ENCODE results near the gene LGR4. TPM values are rescaled to one million over a fixed set of nuclear protein-coding genes. Genes with fewer than 3 reads are reported as not detected.

The LGR4 gene
- total and polyA plus RNA-seq, 2 donors (not counting 1 experiment from before 2014, with no cell fraction given), result 0.92 to 3.3 TPM

- 71% methylated on average over 1 of the region's 4 CpGs for WGBS (ENCODE audit: insufficient coverage)
- no peak for ATAC-seq (ENCODE audit: low read depth)
- Histone ChIP-seq H3K9me3 (ENCODE audit: control extremely low read depth in 1 of 3, control insufficient read depth in 2 of 3, insufficient read depth in 1 of 3, low read length in 2 of 3) (no peaks in the 10 kb centered on the region), H3K79me2 (ENCODE audit: control insufficient read depth, insufficient read depth, low read length) (no peaks in the 10 kb centered on the region), H3K4me3 (ENCODE audit: control extremely low read depth in 1 of 5, extremely low read depth in 1 of 5, insufficient read depth in 1 of 5, low read depth in 2 of 5, low read length in 4 of 5) (no peak overlapping the region), H3K27ac (ENCODE audit: low read length in 2 of 2) (no peak overlapping the region), H2AFZ (ENCODE audit: insufficient read depth, low read depth, low read length, poor library complexity, severe bottlenecking) (no peak overlapping the region), H3K4me1 (ENCODE audit: control insufficient read depth in 2 of 2, insufficient read depth in 2 of 2, low read length in 2 of 2) (no peaks in the 10 kb centered on the region), H3K36me3 (replicated peaks in 1 of 2; ENCODE audit: control extremely low read depth in 1 of 2, control insufficient read depth in 1 of 2, extremely low read depth in 1 of 2, insufficient read depth in 2 of 2, low read length in 1 of 2) (no peaks in the 10 kb centered on the region), H3K4me2 (replicated peaks; ENCODE audit: low read depth, low read length, poor library complexity, severe bottlenecking) (no peak overlapping the region), H3K27me3 (replicated peaks in 1 of 4; ENCODE audit: control extremely low read depth in 1 of 4, control insufficient read depth in 3 of 4, insufficient read depth in 4 of 4, low read length in 3 of 4) (no peaks in the 10 kb centered on the region), H3K9ac (ENCODE audit: low read length) (no peak overlapping the region), H4K20me1 (ENCODE audit: control insufficient read depth, insufficient read depth, low read length, poor library complexity, severe bottlenecking) (no peaks in the 10 kb centered on the region)
- intact Hi-C loops (cut with micrococcal nuclease), result no loop called here
- H3K27me3 Mint-ChIP-seq, result no peaks in the 10 kb centered on the region
- H3K4me3 Mint-ChIP-seq, result no peak overlapping the region
- no peaks in the 10 kb centered on the region for H3K4me1 Mint-ChIP-seq
- TF ChIP-seq EZH2 (IDR thresholded peaks at IDR 0.05; ENCODE audit: borderline replicate concordance, insufficient read depth, low read depth, low read length, poor library complexity, severe bottlenecking) (no peak), CTCF (IDR thresholded peaks at IDR 0.05) (no peak)
- H3K9me3 Mint-ChIP-seq (ENCODE audit: insufficient read depth), result no peaks in the 10 kb centered on the region
- no peak for DNase-seq
- POLR2A ChIA-PET, result no interaction called here
- H3K27ac Mint-ChIP-seq, result no peak overlapping the region
- CTCF ChIA-PET, result interaction anchor here (1.2 kb wide), 2 partner anchors 9 to 26 kb away, joined by 4 read pairs; no protein-coding TSS in a partner anchor
Observed at GRCh38 chr11:27420722-27421572, 51.6 kb downstream of the LGR4 start.

- no peaks in the 10 kb centered on the region for H3K79me2 ChIP-seq (ENCODE audit: control insufficient read depth, insufficient read depth, low read length)
- no peaks in the 10 kb centered on the region for H3K4me1 ChIP-seq (ENCODE audit: control insufficient read depth in 2 of 2, insufficient read depth in 2 of 2, low read length in 2 of 2)
- no peak overlapping the region for H3K4me3 ChIP-seq (ENCODE audit: control extremely low read depth in 1 of 5, extremely low read depth in 1 of 5, insufficient read depth in 1 of 5, low read depth in 2 of 5, low read length in 4 of 5)
- no peaks in the 10 kb centered on the region for H4K20me1 ChIP-seq (ENCODE audit: control insufficient read depth, insufficient read depth, low read length, poor library complexity, severe bottlenecking)
- no peak overlapping the region for H3K4me2 ChIP-seq (replicated peaks; ENCODE audit: low read depth, low read length, poor library complexity, severe bottlenecking)
- WGBS (ENCODE audit: insufficient coverage), result 100% methylated on average over 2 of the region's 4 CpGs
- no peak for TF ChIP-seq EZH2 (IDR thresholded peaks at IDR 0.05; ENCODE audit: borderline replicate concordance, insufficient read depth, low read depth, low read length, poor library complexity, severe bottlenecking)
- TF ChIP-seq CTCF (IDR thresholded peaks at IDR 0.05), result no peak
- ChIA-PET CTCF (interaction anchor here (1.2 kb wide), 2 partner anchors 9 to 25 kb away, joined by 4 read pairs; no protein-coding TSS in a partner anchor), POLR2A (no interaction called here)
- no peaks in the 10 kb centered on the region for H3K27me3 Mint-ChIP-seq
- H2AFZ ChIP-seq (ENCODE audit: insufficient read depth, low read depth, low read length, poor library complexity, severe bottlenecking), result no peak overlapping the region
- H3K4me3 Mint-ChIP-seq, result no peak overlapping the region
- ATAC-seq (ENCODE audit: low read depth) (no peak), DNase-seq (no peak)
- H3K4me1 Mint-ChIP-seq, result no peaks in the 10 kb centered on the region
- no peaks in the 10 kb centered on the region for H3K9me3 ChIP-seq (ENCODE audit: control extremely low read depth in 1 of 3, control insufficient read depth in 2 of 3, insufficient read depth in 1 of 3, low read length in 2 of 3)
- H3K36me3 ChIP-seq (replicated peaks in 1 of 2; ENCODE audit: control extremely low read depth in 1 of 2, control insufficient read depth in 1 of 2, extremely low read depth in 1 of 2, insufficient read depth in 2 of 2, low read length in 1 of 2), result no peaks in the 10 kb centered on the region
- intact Hi-C loops (cut with micrococcal nuclease), result no loop called here
- no peak overlapping the region for H3K27ac ChIP-seq (ENCODE audit: low read length in 2 of 2)
- no peak overlapping the region for H3K9ac ChIP-seq (ENCODE audit: low read length)
- no peaks in the 10 kb centered on the region for H3K9me3 Mint-ChIP-seq (ENCODE audit: insufficient read depth)
- H3K27me3 ChIP-seq (replicated peaks in 1 of 4; ENCODE audit: control extremely low read depth in 1 of 4, control insufficient read depth in 3 of 4, insufficient read depth in 4 of 4, low read length in 3 of 4), result no peaks in the 10 kb centered on the region
- H3K27ac Mint-ChIP-seq, result no peak overlapping the region
Observed at GRCh38 chr11:27420217-27420616, 52.4 kb downstream of the LGR4 start.
